Hepatocyte (in vitro differentiated cells): Measurements from ENCODE around the gene CHTOP. TPM values are rescaled to one million over a fixed set of nuclear protein-coding genes. Genes with fewer than 3 reads are reported as not detected.

Experiments
- DNase-seq: peaks from one replicate; pipeline ENCODE4 v3.0.0-alpha.2; 2016; ENCODE audit warnings: low spot score
- H2AFZ ChIP-seq: fragments of 200-600 bp; sonication (generic); 2 replicates; pipeline ENCODE4 v1.6.0; 2016; ENCODE audit warnings: antibody characterized with exemption, mild to moderate bottlenecking
- H3K27ac ChIP-seq: fragments of 200-600 bp; sonication (generic); 2 replicates; pipeline ENCODE4 v1.5.1; 2016; ENCODE audit warnings: mild to moderate bottlenecking
- H3K27me3 ChIP-seq: fragments of 200-600 bp; sonication (generic); 2 replicates; pipeline ENCODE4 v1.6.1; 2016
- H3K36me3 ChIP-seq: fragments of 200-600 bp; sonication (generic); replicated peaks from 2 replicates; pipeline ENCODE4 v1.5.1; 2016; ENCODE audit warnings: low read depth; ENCODE audit not compliant: insufficient read depth
- H3K4me1 ChIP-seq: fragments of 200-600 bp; sonication (generic); 2 replicates; pipeline ENCODE4 v1.5.1; 2016; ENCODE audit warnings: mild to moderate bottlenecking, moderate library complexity; ENCODE audit not compliant: insufficient read depth
- H3K4me2 ChIP-seq: fragments of 200-600 bp; sonication (generic); 2 replicates; pipeline ENCODE4 v1.6.0; 2016
- H3K4me3 ChIP-seq: fragments of 200-600 bp; sonication (generic); 2 replicates; pipeline ENCODE4 v1.5.1; 2016; ENCODE audit warnings: mild to moderate bottlenecking
- H3K79me2 ChIP-seq: fragments of 200-600 bp; sonication (generic); 2 replicates; pipeline ENCODE4 v1.6.0; 2017; ENCODE audit warnings: mild to moderate bottlenecking
- H3K9me2 ChIP-seq: fragments of 200-600 bp; sonication (generic); replicated peaks from 2 replicates; pipeline ENCODE4 v1.6.0; 2017; ENCODE audit warnings: mild to moderate bottlenecking; ENCODE audit not compliant: insufficient read depth
- H3K9me3 ChIP-seq: fragments of 200-600 bp; sonication (generic); 2 replicates; pipeline ENCODE4 v1.5.1; 2016; ENCODE audit warnings: low read depth, mild to moderate bottlenecking
- H4K20me1 ChIP-seq: fragments of 200-600 bp; sonication (generic); 2 replicates; pipeline ENCODE4 v1.6.0; 2016; ENCODE audit warnings: mild to moderate bottlenecking; ENCODE audit not compliant: insufficient read depth, poor library complexity, severe bottlenecking
- CTCF ChIP-seq: fragments of 200-600 bp; sonication (generic); IDR thresholded peaks from 2 replicates; pipeline ENCODE4 v1.5.1; 2016; ENCODE audit warnings: antibody characterized with exemption, mild to moderate bottlenecking; ENCODE audit not compliant: poor library complexity
- EZH2 ChIP-seq: fragments of 200-600 bp; sonication (generic); IDR thresholded peaks from 2 replicates; pipeline ENCODE4 v1.6.1; 2016; ENCODE audit warnings: antibody characterized with exemption, mild to moderate bottlenecking, borderline replicate concordance
- EZH2phosphoT487 ChIP-seq: fragments of 200-600 bp; sonication (generic); IDR thresholded peaks from one replicate; pipeline ENCODE4 v1.6.1; 2018; ENCODE audit warnings: antibody characterized with exemption, mild to moderate bottlenecking, low read depth, moderate library complexity; ENCODE audit not compliant: unreplicated experiment, severe bottlenecking
- WGBS: methylation state at CpG from one replicate; pipeline ENCODE4 v1.1.6; 2016; ENCODE audit warnings: low lambda C conversion rate; ENCODE audit errors: missing lambda C conversion rate; 5-methylcytosine and 5-hydroxymethylcytosine counted together
- polyA plus RNA-seq: library from polyadenylated mRNA; unstranded; fragments of >200 nt; fragmentation: Nextera tagmentation; extraction: Ambion mirVana; gene quantifications from 2 replicates; pipeline ENCODE4 v1.2.1, GENCODE V29; 2016
- total RNA-seq: library from RNA; depleted of rRNA; stranded (reverse); fragments of >200 nt; gene quantifications from 2 replicates; pipeline ENCODE4 v1.2.3, GENCODE V29; 2014

Gene CHTOP
- total and polyA plus RNA-seq, 2 experiments from 2014 or later = 50.7 to 65.5 TPM

- Histone ChIP-seq H3K36me3 (peaks cover 11% of the 10 kb centered on the region), H3K9me3 (no peaks in the 10 kb centered on the region), H3K9me2 (no peaks in the 10 kb centered on the region), H2AFZ (no peak overlapping the region), H3K27ac (no peak overlapping the region), H4K20me1 (peaks cover 4% of the 10 kb centered on the region), H3K27me3 (no peaks in the 10 kb centered on the region), H3K79me2 (peaks cover 15% of the 10 kb centered on the region), H3K4me2 (no peak overlapping the region), H3K4me3 (no peak overlapping the region), H3K4me1 (peaks cover 8% of the 10 kb centered on the region)
- TF ChIP-seq EZH2phosphoT487 = no peak
- TF ChIP-seq EZH2 = no peak
- no peak for TF ChIP-seq CTCF
- DNase-seq = no peak
- WGBS = 95% methylated on average over 5 of the region's 5 CpGs
Observed at GRCh38 chr1:153646672-153647345, 12.9 kb downstream of the CHTOP start.

GRCh38 chr1:153647346-153647714 is 13.5 kb downstream of the CHTOP start:
- H3K36me3 ChIP-seq = peaks cover 8% of the 10 kb centered on the region
- H3K79me2 ChIP-seq = peaks cover 11% of the 10 kb centered on the region
- H3K27me3 ChIP-seq = no peaks in the 10 kb centered on the region
- H3K4me3 ChIP-seq = no peak overlapping the region
- TF ChIP-seq CTCF = no peak
- no peak for TF ChIP-seq EZH2phosphoT487
- no peak for TF ChIP-seq EZH2
- H3K4me2 ChIP-seq = no peak overlapping the region
- no peaks in the 10 kb centered on the region for H3K9me2 ChIP-seq
- H3K4me1 ChIP-seq = peaks cover 7% of the 10 kb centered on the region
- no peak overlapping the region for H3K27ac ChIP-seq
- H3K9me3 ChIP-seq = no peaks in the 10 kb centered on the region
- peaks cover 4% of the 10 kb centered on the region for H4K20me1 ChIP-seq
- H2AFZ ChIP-seq = no peak overlapping the region
- DNase-seq = no peak
- 69% methylated on average over 2 of the region's 2 CpGs for WGBS

- no peak for TF ChIP-seq CTCF
- TF ChIP-seq EZH2 = no peak
- TF ChIP-seq EZH2phosphoT487 = no peak
- 92% methylated on average over 10 of the region's 10 CpGs for WGBS
- no peak overlapping the region for H3K4me3 ChIP-seq
- H3K27me3 ChIP-seq = no peaks in the 10 kb centered on the region
- H3K27ac ChIP-seq = no peak overlapping the region
- peaks cover 7% of the 10 kb centered on the region for H3K4me1 ChIP-seq
- no peaks in the 10 kb centered on the region for H3K9me3 ChIP-seq
- H3K4me2 ChIP-seq = no peak overlapping the region
- H2AFZ ChIP-seq = no peak overlapping the region
- H3K79me2 ChIP-seq = peaks cover 3% of the 10 kb centered on the region
- no peak for DNase-seq
- no peaks in the 10 kb centered on the region for H3K9me2 ChIP-seq
- H3K36me3 ChIP-seq = peaks cover 8% of the 10 kb centered on the region
- H4K20me1 ChIP-seq = peaks cover under 1% of the 10 kb centered on the region
Observed at GRCh38 chr1:153648000-153648643, 14.3 kb downstream of the CHTOP start.
